K562 (cell line): ENCODE measurements around the gene ZNF296. TPM values are rescaled to one million over a fixed set of nuclear protein-coding genes. Genes with fewer than 3 reads are reported as not detected.

Source experiments
- ATAC-seq: fragments of 200-7000 bp; cut with Tn5 transposase; 3 replicates; pipeline ENCODE4 v1.9.1; 2020; ENCODE audit warnings: moderate library complexity
- BruUV-seq: library from RNA; stranded (reverse); fragments of 400-500 nt; replicated peaks from 2 replicates; lab custom pipeline; 2021; lab: Mats Ljungman, UMichigan
- CTCF ChIA-PET: fragments of 300-600 bp; formaldehyde crosslinking; extraction: SDS; loops from one replicate; lab custom pipeline; 2021; ENCODE audit warnings: low intra/inter-chr PET ratio; lab: Yijun Ruan, JAX
- POLR2A ChIA-PET: fragments of 300-600, 350-650 bp; sonication (Branson Sonifier 250); formaldehyde crosslinking; extraction: SDS; loops from one replicate; lab custom pipeline; 2021; ENCODE audit warnings: antibody characterized with exemption, inconsistent platforms; lab: Yijun Ruan, JAX
- DNase-seq, 4 experiments: peaks; one replicate each; pipeline versions ENCODE4 v3.0.0 to v3.0.0-alpha.2; 2011 to 2018; ENCODE audit warnings: low spot score in 3 of 4, mixed read lengths in 3 of 4; ENCODE audit errors: extremely low read depth in 1 of 4
- FAIRE-seq: peaks from 2 replicates; lab custom pipeline; 2011; peaks lifted over from hg19 to GRCh38; lab: Jason Lieb, UNC
- H2AFZ ChIP-seq: 2 replicates; pipeline ENCODE4 v1.6.0; 2011; ENCODE audit warnings: low read depth, low read length, control low read depth, inconsistent platforms
- H3K27ac ChIP-seq: fragments of 200-600 bp; 3 replicates; pipeline ENCODE4 v1.8.0; 2011; ENCODE audit warnings: low read depth, mild to moderate bottlenecking, control low read depth, inconsistent platforms, low read length, moderate library complexity, mixed read lengths; ENCODE audit errors: extremely low read depth
- H3K27me3 ChIP-seq, 2 experiments: fragments of 300-600 bp in 1 of 2; 2 replicates in 1 of 2; 3 replicates in 1 of 2; pipeline versions ENCODE4 v1.6.0 to v1.8.0; 2011; ENCODE audit warnings: inconsistent platforms in 2 of 2, low read length in 2 of 2, mild to moderate bottlenecking in 1 of 2, mixed read lengths in 1 of 2, moderate library complexity in 1 of 2; ENCODE audit not compliant: control insufficient read depth in 2 of 2, insufficient read depth in 2 of 2
- H3K36me3 ChIP-seq: fragments of 300-600 bp; 3 replicates; pipeline ENCODE4 v1.8.0; 2011; ENCODE audit warnings: mild to moderate bottlenecking, low read length, inconsistent platforms; ENCODE audit not compliant: control insufficient read depth, insufficient read depth
- H3K4me1 ChIP-seq, 2 experiments: fragments of 200-600 bp in 1 of 2; replicated peaks in 1 of 2; 2 replicates in 1 of 2; 3 replicates in 1 of 2; pipeline versions ENCODE4 v1.5.1 to v1.8.0; 2011; ENCODE audit warnings: inconsistent platforms in 2 of 2, low read length in 2 of 2, mild to moderate bottlenecking in 1 of 2, mixed read lengths in 1 of 2, moderate library complexity in 1 of 2; ENCODE audit not compliant: control insufficient read depth in 2 of 2, insufficient read depth in 2 of 2
- H3K4me2 ChIP-seq: 2 replicates; pipeline ENCODE4 v1.6.1; 2011; ENCODE audit warnings: low read length, control low read depth, inconsistent platforms, mixed read lengths; ENCODE audit not compliant: insufficient read depth
- H3K4me3 ChIP-seq: fragments of 200-600 bp; sonication (generic), shearing (Covaris generic); 2 replicates; pipeline ENCODE4 v1.5.1; 2016; ENCODE audit warnings: control low read depth, inconsistent platforms
- H3K79me2 ChIP-seq: fragments of 200-600 bp; 3 replicates; pipeline ENCODE4 v1.8.0; 2011; ENCODE audit warnings: low read length, inconsistent platforms; ENCODE audit not compliant: control insufficient read depth, insufficient read depth
- H3K9ac ChIP-seq, 2 experiments: 2 replicates each; pipeline versions ENCODE4 v1.6.0 to v1.6.1; 2011; ENCODE audit warnings: low read depth in 2 of 2, low read length in 2 of 2, control low read depth in 1 of 2, inconsistent platforms in 1 of 2, mild to moderate bottlenecking in 1 of 2, mixed read lengths in 1 of 2; ENCODE audit not compliant: insufficient read depth in 1 of 2
- H3K9me1 ChIP-seq: one replicate; pipeline ENCODE4 v1.6.0; 2011; ENCODE audit warnings: inconsistent platforms, mild to moderate bottlenecking, low read length, moderate library complexity; ENCODE audit not compliant: control insufficient read depth, insufficient read depth
- H3K9me3 ChIP-seq: replicated peaks from 2 replicates; pipeline ENCODE4 v1.5.1; 2011; ENCODE audit warnings: low read depth, low read length, inconsistent platforms; ENCODE audit not compliant: control insufficient read depth, insufficient read depth
- H4K20me1 ChIP-seq: replicated peaks from 2 replicates; pipeline ENCODE4 v1.6.1; 2011; ENCODE audit warnings: low read length, inconsistent platforms, mixed read lengths; ENCODE audit not compliant: control insufficient read depth, insufficient read depth
- HNRNPH1 ChIP-seq: fragments of 200-400 bp; formaldehyde crosslinking; optimal IDR thresholded peaks from 2 replicates; pipeline ENCODE3; 2017; ENCODE audit warnings: low read depth, mild to moderate bottlenecking, low read length, moderate library complexity
- MTA2 ChIP-seq: fragments of 450-650 bp; IDR thresholded peaks from 2 replicates; pipeline ENCODE4 v1.6.1; 2016; ENCODE audit warnings: low read depth
- PHF8 ChIP-seq: fragments of 200-600 bp; sonication (generic); IDR thresholded peaks from 2 replicates; pipeline ENCODE4 v1.6.1; 2012; ENCODE audit warnings: mixed run types, mild to moderate bottlenecking, inconsistent platforms, low read length, moderate library complexity, borderline replicate concordance
- RBFOX2 ChIP-seq: fragments of 200-400 bp; formaldehyde crosslinking; IDR thresholded peaks from 2 replicates; pipeline ENCODE4 v1.6.1; 2017; ENCODE audit warnings: low read depth, mild to moderate bottlenecking, low read length, moderate library complexity
- SMARCA5 ChIP-seq: fragments of 450-650 bp; IDR thresholded peaks from 2 replicates; pipeline ENCODE4 v1.6.1; 2016
- SOX6 ChIP-seq: fragments of 450-650 bp; IDR thresholded peaks from 2 replicates; pipeline ENCODE4 v1.6.1; 2014; ENCODE audit warnings: mild to moderate bottlenecking
- XRCC5 ChIP-seq: fragments of 200-400 bp; formaldehyde crosslinking; IDR thresholded peaks from 2 replicates; pipeline ENCODE4 v1.6.1; 2017; ENCODE audit warnings: low read depth, mild to moderate bottlenecking, low read length
- ZBTB7A ChIP-seq: IDR thresholded peaks from 2 replicates; pipeline ENCODE4 v1.6.1; 2011; ENCODE audit warnings: low read depth, mild to moderate bottlenecking, low read length, moderate library complexity, borderline replicate concordance; ENCODE audit not compliant: control insufficient read depth
- WGBS: fragments of 100-300 bp; shearing (Covaris generic); methylation state at CpG from one replicate; pipeline ENCODE4 v1.1.6; 2016; ENCODE audit warnings: low coverage, mixed read lengths; ENCODE audit not compliant: insufficient coverage; ENCODE audit errors: missing lambda C conversion rate; 5-methylcytosine and 5-hydroxymethylcytosine counted together
- in situ Hi-C: fragments of 300-500 bp; cut with MboI; formaldehyde crosslinking; loops from 4 replicates; pipeline ENCODE4 v1.15.0; 2018; ENCODE audit warnings: inconsistent platforms, mixed read lengths
- intact Hi-C: fragments of 100-400 bp; cut with micrococcal nuclease; formaldehyde crosslinking; loops from 2 replicates; pipeline ENCODE4 v1.14.2; 2022
- polyA plus RNA-seq, 8 experiments: library from polyadenylated mRNA; depleted of rRNA in 4 of 8; stranded (reverse) in 5 of 8; unstranded in 3 of 8; fragments of >200 nt; fragmentation: Nextera tagmentation in 2 of 8; fragmentation: Illumina TruSeq in 1 of 8; extraction: Ambion mirVana in 2 of 8; extraction: Trizol in 1 of 8; gene quantifications; 2 replicates each; pipeline versions ENCODE4 v1.2.1 to v1.2.3, GENCODE V29; 2011 to 2014; ENCODE audit warnings: inconsistent platforms in 1 of 8, missing spikeins in 1 of 8
- total RNA-seq, 7 experiments: library from RNA; depleted of rRNA in 6 of 7; stranded (reverse); fragments of >200 nt in 6 of 7; fragmentation: Illumina TruSeq in 2 of 7; extraction: Trizol in 2 of 7; gene quantifications; 2 replicates each; pipeline versions ENCODE4 v1.2.1 to v1.2.3, GENCODE V29; 2011 to 2021; ENCODE audit warnings: low replicate concordance in 1 of 7

Gene ZNF296
- total and polyA plus RNA-seq, 9 of the 15 experiments (the other 6 are each of a cell fraction or from before 2014, with no cell fraction given), result 0.03 to 8.8 (median 0.47) TPM; not detected in 1

- in situ Hi-C loops (no loop called here), intact Hi-C loops (no loop called here)
- Histone ChIP-seq H3K27me3 (no peaks in the 10 kb centered on the region), H3K4me3 (no peak overlapping the region), H3K9me1 (peaks cover 13% of the 10 kb centered on the region), H3K4me2 (no peak overlapping the region), H3K9ac (peak overlapping the region in 1 of 2 experiments; percentile 59; a peak in 2 of 4 replicates), H4K20me1 (peaks cover 61% of the 10 kb centered on the region), H3K36me3 (peaks cover 73% of the 10 kb centered on the region; the same call in 2 of the 3 replicates), H3K27ac (peak overlapping the region; percentile 55; the same call in 2 of the 3 replicates), H3K4me1 (peaks cover 48 to 70% of the 10 kb centered on the region in 2 experiments), H3K9me3 (no peaks in the 10 kb centered on the region), H3K79me2 (peaks cover 96% of the 10 kb centered on the region), H2AFZ (no peak overlapping the region)
- BruUV-seq, result no TSS peak
- DNase-seq, result no peak
- no peak for FAIRE-seq
- POLR2A ChIA-PET, result interaction anchor here (0.6 to 1.8 kb wide), 2 partner anchors 12 to 169 kb away, joined by 3 to 5 read pairs; no protein-coding TSS in a partner anchor
- CTCF ChIA-PET, result no interaction called here
- ATAC-seq, result no peak
- 85% methylated on average over 7 of the region's 7 CpGs for WGBS
- TF ChIP-seq XRCC5 (no peak), SOX6 (no peak), HNRNPH1 (no peak), PHF8 (no peak), MTA2 (no peak), RBFOX2 (0 out of 2 replicates have a peak, but pooled peaks have one; percentile 21), ZBTB7A (peak; percentile 51; the same call in 1 of the 2 replicates), SMARCA5 (no peak)
Observed at GRCh38 chr19:45097450-45097775, 21.1 kb upstream of the ZNF296 start.
